HL-60/S4 (cell line): ENCODE measurements around the gene CTXN1.

ENCODE experiments used
- in situ Hi-C: fragments of 300-500 bp; cut with MboI; formaldehyde crosslinking; loops from 2 replicates; pipeline ENCODE4 v1.14.3; 2022; ENCODE audit warnings: low sequenced_read_pairs

CTXN1 gene

GRCh38 chr19:7915250-7916102 lies 10.5 kb downstream of the CTXN1 start:
- in situ Hi-C loops: no loop called here

GRCh38 chr19:7914598-7915045 lies 11.3 kb downstream of the CTXN1 start, which contains the start of gene TGFBR3L:
Gene TGFBR3L (plus strand): TSS chr19:7914830.
- in situ Hi-C loops: no loop called here

- in situ Hi-C loops: no loop called here
Observed at GRCh38 chr19:7914099-7914498, 11.8 kb downstream of the CTXN1 start.

- in situ Hi-C loops: no loop called here
Observed at GRCh38 chr19:7913652-7914051, 12.3 kb downstream of the CTXN1 start.

- in situ Hi-C loops: no loop called here
Observed at GRCh38 chr19:7912697-7913564, 13.0 kb downstream of the CTXN1 start.

- in situ Hi-C loops: no loop called here
Observed at GRCh38 chr19:7912144-7912696, 13.7 kb downstream of the CTXN1 start.

GRCh38 chr19:7911508-7912143 lies 14.3 kb downstream of the CTXN1 start:
- in situ Hi-C loops: no loop called here

- in situ Hi-C loops: no loop called here
Observed at GRCh38 chr19:7910321-7911161, 15.4 kb downstream of the CTXN1 start.

- in situ Hi-C loops: no loop called here
Observed at GRCh38 chr19:7909471-7910067, 16.4 kb downstream of the CTXN1 start.

- in situ Hi-C loops: no loop called here
Observed at GRCh38 chr19:7908742-7909461, 17.0 kb downstream of the CTXN1 start.

GRCh38 chr19:7908078-7908699 lies 17.7 kb downstream of the CTXN1 start:
- in situ Hi-C loops: no loop called here

GRCh38 chr19:7907544-7907943 lies 18.4 kb downstream of the CTXN1 start:
- in situ Hi-C loops: no loop called here

GRCh38 chr19:7907122-7907521 lies 18.8 kb downstream of the CTXN1 start:
- in situ Hi-C loops: no loop called here

GRCh38 chr19:7905859-7906258 lies 20.1 kb downstream of the CTXN1 start:
- in situ Hi-C loops: no loop called here

GRCh38 chr19:7905268-7905667 lies 20.7 kb downstream of the CTXN1 start:
- in situ Hi-C loops: no loop called here

GRCh38 chr19:7904074-7905020 lies 21.6 kb downstream of the CTXN1 start:
- in situ Hi-C loops: no loop called here

GRCh38 chr19:7903244-7904073 lies 22.5 kb downstream of the CTXN1 start, which contains the start of gene MAP2K7:
Gene MAP2K7 (plus strand): TSS chr19:7903877. CDS start chr19:7903945, 68 bp downstream.
- in situ Hi-C loops: no loop called here
